ENCODE data around the gene EMP1.

EMP1 gene, protein sequence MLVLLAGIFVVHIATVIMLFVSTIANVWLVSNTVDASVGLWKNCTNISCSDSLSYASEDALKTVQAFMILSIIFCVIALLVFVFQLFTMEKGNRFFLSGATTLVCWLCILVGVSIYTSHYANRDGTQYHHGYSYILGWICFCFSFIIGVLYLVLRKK

DNA sequence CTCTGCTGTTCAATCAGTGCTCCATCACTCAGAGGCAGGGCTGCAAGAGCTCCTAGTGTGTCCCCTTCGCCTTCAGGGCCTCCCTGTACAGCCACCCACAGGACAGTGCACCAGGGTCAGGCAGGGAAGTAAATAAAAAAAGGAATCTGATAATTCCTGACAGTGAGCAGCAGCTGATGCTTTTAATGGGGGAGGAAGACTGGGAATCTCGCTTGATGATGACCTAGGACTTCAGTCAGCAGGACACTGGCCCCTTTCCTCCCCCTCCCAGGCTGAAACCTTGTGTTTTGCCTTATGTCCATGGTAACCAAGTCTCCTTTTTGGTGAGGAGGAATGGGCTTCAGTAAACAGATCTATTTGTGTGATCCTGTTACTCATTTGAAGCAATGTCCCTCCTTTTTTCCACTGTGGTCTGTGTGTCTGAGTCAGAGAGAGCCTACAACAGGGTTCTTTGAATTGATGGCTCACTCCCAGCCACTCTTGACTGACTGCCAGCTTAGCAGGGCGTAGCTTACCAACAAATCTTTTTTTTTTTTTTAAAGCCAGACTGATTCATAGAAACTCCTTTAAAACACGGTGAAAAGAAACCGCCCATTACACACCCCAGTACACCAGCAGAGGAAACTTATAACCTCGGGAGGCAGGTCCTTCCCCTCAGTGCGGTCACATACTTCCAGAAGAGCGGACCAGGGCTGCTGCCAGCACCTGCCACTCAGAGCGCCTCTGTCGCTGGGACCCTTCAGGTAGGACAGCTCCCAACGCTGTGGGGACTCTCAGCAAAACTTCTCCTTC, at the start of gene EMP1:
EMP1 (plus strand) TSS at position 597 of the 792 bp plus-strand sequence. CDS start 14,785 bp downstream, outside the sequence.
- peak; percentile 89 for DNase-seq

DNA sequence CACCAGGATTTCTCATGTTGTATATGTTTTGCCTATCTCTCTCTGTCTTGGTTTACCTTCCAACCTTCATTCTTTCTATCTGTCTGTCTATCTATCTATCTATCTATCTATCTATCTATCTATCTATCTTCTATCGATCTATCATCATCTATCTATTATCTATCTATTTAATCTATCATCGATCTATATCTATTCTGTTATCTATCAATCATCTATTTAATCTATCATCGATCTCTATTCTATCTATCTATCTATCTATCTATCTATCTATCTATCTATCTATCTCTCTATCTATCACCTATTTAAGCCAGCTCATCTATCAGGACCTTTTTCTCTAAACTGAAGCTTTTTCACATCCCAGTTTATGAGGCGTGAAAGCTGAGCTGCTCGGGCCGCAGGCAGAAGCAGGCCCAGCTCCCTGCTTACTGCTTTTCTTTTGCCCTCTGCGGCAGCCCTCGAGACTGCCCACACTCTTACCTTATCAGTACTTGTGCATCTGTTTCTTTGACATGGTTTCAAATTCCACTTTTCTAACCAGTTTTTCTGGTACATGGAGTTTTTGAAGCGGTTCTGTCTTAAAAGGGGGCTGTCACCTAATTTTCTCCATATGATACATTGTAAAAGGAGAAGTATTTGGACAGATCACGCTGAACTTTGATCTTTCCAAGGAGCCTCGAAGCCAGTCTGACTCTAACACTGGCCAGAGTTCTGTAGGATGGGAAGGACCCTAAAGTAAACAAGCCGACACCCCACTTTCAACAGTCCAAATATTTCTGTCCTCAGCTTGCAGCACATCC, 48.6 kb upstream of the EMP1 start:
- no peak for DNase-seq

DNA sequence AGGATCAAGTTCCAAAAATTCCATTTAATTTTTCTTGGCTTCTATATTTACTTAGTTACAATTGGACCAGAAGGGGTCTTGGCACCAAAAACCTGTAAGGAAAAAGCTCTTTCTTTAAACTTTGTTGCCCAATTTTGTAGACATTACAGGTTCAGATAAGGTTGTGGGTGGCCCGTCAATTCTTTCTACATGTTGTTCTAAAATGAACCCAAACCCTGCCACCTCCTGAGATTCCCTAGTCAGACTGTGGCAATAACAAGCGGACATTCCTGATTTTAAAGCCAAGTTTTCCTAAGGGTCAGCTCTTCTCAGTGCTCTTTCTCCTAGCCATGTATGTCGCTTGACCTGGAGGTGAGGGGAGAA, 48.1 kb upstream of the EMP1 start:
- no peak for DNase-seq

DNA sequence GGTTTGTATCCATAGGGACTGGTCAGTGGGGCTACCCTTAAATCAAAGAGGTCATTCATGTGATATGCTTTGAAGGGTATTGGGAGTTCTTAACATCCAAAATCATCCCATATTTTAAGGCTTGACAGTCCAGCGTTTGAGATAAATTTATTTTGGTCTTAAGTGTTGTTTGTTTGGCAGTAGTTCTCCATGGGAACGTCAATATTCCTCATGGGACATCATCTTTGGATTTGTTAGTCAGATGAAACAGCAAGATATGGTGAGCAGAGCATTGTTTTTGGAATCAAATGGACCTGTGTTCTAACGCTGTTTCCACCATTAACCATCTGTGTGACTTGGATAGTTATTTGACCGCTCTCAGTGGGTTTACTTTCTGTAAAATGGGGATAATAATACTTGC, 47.1 kb upstream of the EMP1 start:
- DNase-seq = no peak

DNA sequence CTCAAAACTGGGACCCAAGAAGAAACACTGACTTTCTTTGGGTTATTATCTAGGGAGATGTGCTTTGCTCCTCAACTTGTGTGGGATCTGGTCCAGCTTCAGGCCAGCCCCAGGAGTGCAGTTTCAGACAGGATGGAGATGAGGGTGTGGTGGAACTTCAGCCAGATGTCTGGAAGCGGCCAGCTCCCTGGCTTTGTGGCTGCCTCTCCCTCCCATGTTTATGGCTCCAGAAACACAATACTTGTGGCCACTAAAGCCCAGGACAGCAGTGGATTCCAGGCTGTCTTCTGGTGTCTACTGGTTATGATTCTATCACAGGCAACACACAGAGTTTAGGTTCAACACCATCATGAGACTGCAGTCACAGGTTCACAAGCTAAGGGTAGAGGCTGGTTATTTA, 44.2 kb upstream of the EMP1 start:
- no peak for DNase-seq

DNA sequence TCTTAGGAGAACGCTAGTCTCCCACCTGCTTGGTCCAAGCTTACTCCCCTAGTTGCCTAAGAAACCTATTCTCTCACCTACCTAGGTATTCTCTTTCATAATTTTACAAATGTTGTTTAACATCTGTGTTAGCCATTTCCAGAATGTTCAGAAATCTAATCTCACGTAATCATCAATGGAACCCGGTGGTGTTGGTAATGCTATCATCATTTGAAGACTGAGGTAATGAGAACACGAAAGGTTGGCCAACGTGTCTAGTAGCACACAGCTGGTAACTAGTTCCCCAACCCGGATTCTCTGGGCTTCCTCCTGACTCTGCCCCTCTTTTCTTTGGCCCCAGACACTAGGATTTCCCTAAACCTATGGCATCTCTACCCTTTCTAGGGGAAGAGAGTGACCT, 43.8 kb upstream of the EMP1 start:
- DNase-seq = no peak

DNA sequence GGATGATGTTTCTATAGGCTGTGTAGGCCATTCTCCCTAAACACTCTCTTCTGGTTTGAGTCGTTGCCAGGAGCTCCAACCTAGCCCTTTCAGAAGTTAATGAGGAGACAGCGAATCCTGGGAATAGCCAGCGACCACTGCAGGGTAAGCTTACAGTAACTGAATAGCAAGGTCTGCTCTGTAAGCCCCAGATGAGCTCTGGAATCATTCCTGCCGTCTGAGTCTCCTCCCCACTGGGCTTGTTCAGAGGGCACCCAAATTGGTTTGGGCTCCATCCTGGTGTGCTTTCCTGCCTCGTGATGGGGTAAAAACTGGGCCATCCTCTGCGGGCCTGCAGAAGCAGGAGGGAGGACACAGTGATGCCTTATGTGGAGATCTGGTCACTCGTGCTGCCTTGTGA, 43.3 kb upstream of the EMP1 start:
- no peak for DNase-seq

DNA sequence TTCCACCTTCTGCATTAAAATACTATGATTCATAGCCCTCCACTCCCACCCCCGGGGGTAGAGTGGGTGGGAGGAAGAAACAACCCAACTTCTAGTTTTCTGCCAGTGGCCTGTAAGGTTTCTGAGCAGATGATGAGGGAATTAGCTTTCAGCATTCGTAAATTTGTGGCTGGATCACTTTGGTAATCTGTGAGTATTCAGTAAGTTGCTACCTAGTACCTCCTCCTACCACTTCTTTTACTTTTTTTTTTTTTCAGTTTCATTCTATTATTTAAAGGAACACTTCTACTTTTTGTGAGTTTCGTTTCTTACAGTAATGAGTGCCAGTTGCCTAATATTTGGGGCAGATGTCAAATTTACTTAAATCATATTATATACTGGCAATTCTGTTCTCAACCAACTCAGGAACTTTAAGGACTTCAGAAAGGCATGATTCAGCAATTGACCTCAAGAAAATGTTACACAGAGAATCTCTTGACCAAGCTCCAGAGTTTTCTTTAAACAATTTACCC, 42.4 kb upstream of the EMP1 start:
- no peak for DNase-seq

DNA sequence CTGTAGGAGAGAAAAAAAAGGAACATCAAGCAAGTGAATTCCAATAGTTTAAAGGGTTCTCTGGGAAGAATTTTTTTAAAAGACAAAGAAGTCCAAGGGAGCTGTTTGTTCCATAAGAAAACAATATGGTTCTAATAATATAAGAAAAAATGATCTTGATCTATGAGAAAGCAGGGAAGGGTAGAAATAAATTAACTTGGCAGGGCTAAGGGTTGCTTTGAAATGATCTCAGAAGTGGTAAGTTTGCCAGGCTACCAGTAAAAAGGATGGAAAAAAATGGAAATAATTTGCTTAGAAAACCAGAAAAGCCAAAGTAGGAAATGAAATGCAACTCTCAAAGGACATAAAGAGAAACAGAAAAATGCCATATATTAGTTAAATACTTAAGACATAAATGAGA, 41.7 kb upstream of the EMP1 start:
- DNase-seq = no peak

DNA sequence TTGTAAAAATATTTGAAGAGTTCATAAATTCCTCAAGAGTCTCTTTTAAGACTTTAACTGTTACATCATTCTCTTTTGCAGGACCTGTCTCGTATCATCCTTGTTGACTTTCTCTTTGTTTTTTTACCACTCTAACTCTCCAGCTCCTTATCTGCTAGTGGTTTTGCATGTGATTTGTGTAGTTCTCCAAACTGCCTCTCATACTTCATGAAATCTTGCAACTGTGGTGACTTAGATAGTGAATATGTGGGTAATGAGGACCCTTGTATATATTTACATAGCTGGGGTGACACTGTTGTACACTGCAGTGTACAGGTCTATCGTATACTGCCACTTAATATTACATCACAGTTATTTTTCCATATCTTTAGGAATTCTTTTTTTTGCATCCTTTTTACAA, 40.2 kb upstream of the EMP1 start:
- DNase-seq = no peak

DNA sequence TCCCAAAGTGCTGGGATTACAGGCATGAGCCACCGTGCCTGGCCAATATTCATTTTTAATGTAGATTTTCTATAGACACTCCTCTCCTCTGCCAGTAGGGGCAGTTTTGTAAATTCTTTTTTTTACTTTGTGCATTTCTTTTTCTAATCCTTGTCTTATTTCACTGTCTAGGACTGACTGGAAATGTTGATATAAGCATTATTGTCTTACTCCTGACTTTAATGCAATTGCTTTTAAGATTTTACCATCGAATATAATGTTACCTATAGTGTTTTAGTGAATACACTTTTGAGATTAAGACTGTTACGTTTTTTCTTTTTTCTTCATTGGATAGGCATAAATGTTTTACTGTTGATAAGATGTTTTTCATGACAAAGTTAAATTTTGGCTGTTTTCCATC, 35.4 kb upstream of the EMP1 start:
- no peak for DNase-seq

DNA sequence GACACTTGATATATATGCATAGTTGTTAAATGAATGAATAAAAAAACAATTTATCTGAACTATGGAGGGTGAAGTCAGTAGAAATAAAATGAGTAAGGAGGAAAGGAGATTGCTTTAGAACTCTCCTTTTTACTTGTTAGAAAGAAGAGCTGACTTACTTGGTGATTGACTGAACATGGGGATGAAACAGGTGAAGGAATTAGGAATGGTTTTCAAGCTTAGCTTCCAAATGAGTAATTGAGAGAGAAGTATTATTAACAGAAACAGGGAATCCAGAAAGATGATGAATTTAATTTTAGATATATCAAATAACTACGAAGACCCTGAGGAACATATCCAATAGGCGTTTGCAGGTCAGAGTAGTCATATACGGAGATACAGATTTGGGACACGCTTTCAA, 33.6 kb upstream of the EMP1 start:
- no peak for DNase-seq

DNA sequence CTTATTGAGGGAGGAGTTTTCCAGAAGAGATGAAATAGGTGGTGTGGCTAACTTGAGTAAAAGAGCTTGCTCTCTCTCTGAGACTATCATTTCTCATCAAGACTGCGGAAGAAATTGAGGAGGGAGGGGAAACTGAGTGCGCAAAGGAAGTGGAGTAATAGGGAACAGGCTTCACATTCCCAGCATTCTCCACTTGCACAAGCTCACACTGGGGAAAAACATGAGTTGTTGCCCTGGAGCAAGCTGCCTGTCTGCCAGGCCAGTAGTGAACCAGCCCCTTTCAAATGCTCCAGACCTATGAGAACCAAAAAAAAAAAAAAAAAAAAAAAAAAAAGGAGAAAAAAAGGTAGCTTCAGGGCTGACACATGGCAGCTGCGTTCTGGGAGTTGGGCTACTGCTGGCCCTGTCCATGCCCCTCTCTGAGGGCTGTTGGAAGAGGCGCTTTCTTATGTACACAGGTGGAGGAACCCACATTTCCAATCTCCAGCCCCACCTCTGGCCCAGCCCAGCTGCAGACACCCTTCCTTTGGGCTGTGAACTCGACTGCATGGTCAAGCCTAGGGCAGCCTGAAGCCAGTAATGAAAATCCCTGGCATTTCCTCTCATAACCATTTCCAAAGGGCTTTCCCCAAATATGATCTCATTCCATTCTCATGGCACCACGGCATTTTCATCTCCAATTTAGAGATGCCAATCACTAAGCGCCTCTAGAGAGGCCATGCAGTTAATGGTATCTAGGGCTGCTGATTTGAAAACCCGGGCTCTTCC, 32.5 kb upstream of the EMP1 start:
- no peak for DNase-seq

DNA sequence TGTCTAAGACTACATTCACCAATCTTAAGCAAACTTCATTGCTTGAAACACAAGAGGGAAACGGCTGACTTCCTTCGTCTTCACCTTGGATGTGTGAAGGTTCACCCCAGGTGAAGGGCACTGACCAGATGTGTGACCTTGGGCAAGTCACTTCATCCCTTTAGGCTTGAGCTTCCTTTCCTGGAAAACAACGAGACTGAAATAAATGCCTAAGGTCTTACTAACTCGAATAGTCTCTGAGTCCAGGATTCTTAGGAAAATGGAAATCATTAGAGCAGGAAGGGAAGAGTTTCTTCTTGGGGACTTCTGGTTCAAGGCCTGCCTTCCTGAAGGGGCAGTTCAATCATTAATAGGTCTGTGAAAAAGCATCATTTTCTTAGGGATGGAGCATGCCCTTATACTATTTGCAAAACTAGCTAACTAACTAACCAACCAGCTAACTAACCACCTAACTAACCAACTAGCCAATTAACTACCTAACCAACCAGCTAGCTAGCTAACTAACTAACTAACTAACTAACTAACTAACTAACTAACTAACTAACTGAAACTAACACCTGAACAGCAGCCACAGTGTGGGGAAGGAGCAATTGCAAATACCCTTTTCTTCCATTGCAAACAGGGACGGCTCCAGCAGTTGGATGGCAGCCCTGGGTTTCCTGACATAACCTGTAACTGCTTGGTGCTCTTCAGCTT, 31.5 kb upstream of the EMP1 start:
- no peak for DNase-seq

DNA sequence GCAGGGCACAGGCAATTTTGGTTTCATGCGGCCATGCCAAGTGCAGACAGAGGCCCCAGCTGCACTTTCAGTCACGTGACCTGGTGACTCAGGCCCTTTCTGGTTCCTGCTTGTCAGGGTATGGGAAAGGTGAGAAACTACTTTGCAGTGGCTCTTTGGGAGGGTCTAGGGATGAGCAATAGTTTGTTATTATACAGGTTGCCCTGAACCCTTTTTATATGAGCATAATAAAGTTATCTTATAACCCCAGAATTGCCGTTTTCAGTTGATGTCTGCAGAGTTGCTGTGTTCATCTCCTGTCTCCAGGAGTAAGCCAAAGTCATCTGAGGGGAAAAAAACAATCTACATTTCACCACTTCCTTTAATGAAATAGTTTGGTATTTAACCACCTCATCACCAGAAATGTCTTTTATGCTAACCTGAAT, 30.9 kb upstream of the EMP1 start:
- peak; percentile 88 for DNase-seq

DNA sequence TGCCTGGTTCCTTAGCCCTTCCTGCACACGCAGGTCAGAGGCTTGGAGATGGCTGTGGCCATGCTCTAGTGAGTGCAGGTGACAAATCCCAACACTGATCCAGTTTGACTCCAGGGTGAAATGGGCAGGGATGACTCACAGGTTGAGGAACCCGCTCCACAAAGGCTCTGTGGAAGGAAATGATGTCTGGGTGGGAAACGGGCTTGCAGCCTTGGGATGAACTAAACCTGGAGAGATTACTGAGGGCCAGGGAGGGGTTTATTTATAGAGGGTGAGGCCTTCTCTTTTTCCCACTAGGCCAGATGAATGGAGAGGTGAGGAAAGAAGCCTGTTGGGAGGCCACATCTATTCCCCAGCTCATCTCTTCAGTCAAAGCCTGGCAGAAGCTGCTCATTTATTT, 29.3 kb upstream of the EMP1 start:
- no peak for DNase-seq

DNA sequence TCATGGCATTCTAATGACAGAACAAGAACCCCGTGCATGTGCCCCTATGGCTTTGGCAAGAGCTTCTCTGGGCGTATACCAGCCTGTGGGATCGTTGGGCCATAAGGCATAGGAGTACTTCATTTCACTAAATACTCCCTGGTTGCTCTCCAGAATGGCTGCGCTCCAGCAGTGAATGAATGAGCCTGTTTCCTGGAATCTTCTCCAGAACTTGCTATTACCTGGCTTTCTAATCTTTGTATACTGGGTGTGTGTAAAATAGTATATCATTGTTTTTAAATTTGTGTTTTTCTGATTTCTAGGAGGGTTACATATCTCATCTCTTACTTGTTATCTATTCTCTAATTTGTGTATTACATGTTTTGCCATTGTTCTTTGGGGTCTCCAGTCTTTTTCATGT, 28.6 kb upstream of the EMP1 start:
- no peak for DNase-seq

DNA sequence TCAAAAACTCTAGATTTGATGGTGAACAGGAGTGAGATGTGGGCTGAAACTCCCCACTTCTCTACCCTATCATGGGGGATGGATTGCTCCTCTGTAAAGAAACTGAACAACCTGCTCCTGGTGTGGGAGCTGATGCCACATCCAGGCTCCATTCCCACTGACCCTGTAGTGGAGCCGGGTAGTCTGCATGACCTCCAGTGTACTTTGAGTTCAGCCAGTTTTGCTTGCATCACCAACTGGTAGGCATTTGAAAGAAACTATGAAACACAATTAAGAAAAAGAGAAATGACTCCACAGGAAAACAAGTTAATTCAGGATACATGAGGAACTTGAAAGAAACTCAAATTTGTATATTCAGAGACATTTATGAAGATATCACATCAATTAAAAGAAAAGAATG, 27.3 kb upstream of the EMP1 start:
- no peak for DNase-seq

DNA sequence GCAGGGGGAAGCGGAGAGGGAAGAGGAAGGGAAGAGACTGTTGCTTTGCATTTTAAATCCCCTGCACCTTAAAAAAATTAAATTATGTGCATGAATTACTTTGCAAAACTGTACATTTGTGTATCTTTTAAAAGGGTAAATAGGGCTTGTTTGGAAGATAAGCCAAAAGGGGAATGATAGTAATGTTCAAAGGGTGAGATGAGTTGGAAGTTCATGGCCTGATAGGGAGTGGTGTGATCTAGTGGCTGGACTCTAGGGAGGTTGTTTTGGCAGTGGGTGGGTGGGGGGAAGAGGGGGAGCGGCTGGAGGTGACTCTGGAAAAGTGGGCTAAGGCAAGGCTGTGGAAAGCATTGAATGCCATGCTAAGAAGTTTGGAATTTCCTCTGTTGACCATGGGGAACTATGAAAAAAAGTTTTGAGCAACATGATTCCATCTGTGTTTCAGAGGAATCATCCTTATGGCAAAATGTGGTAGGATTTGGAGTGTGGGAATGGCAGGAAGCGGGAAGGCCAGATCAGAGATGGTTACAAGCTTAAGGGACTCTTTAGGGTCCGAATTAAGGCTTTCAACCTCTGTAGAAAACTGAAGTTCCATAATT, 25.5 kb upstream of the EMP1 start:
- no peak for DNase-seq

DNA sequence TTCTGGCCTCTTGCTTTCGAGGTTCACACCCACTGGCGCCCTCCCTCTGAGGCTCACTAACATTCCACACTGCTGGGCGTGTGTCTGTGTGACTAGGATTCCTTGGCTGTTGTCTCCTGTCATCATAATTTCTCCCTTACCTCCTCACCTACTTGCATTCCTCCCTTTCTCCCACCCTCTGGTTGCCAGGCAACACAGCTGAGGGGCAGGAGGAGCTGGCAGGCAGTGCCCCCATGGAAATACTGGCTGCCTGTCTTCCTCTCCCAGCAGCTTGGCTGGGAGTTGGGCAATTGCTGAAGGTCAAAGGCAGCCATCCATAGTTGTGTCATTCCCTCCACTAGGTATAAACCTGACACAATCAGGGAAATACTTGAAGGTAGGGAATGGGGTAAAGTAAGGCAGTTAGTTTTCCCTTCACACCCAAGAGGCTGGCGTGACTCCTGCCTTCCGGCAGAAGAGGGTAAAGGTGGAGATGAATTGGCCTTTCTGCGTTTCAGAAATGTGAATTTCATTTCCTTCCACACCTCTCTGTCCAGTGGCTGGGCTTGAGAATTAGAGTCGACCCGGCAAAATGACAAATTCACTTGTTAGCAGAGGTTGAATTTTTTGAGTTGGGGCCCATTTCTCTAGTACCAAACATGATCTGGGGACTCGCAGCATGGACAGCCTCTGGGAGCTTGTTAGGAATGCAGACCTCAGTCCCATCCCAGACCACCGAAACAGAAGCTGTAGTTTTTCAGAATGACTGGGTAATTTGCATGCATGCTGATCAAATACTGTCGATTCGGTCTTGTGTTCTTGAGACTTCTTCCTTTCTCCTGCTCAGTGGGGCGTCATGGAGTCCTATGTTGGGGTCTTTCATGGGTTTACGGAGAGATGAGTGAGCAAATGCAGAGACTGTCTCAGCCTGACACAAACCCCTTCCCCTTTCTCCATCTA, 24.3 kb upstream of the EMP1 start:
- DNase-seq = no peak
